GM19328 (cell line): ENCODE measurements around the gene PISD.

Experiments
- ATAC-seq: cut with Tn5 transposase; IDR thresholded peaks from one replicate; pipeline ENCODE4 v1.9.1; 2021; ENCODE audit warnings: mild to moderate bottlenecking, moderate library complexity; ENCODE audit not compliant: unreplicated experiment

Gene PISD

DNA sequence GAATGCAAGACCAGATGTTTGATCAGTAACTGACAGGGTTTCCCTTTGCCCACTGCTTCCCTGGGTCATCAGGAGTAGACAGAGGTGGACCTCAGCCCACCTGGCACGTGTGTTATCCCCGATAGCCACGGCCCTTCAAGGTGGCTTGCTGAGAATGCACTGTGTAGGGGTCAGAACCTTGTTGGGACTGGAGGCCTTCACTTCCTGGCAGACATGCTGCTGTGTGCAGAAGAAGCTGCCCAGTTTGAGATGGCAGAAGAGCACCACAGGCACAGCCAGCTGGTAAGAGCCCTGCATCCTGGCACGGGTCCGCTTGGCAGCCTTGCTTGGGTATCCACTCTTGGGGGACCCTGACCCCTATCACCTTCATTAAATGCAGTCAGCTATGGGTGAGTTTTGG lies 83.8 kb downstream of the PISD start:
- no peak for ATAC-seq

DNA sequence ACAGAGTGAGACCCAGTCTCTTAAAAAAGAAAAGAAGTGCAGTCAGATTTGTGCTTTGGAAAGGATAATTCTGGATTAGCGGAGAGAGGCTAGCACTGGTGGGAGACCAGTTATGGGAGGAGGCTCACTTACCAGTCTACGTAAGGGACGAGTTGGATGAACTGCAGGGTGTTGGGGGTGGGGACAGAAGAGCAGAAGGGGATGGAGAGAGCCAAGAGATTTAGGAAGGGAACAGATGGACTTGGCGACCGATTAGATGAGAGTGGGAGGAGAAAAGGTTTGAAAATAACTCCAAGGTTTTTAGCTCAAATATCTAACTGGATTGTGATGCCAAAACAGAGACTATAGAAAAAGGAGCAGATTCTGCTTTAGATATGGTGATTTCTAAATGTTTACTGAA lies 84.3 kb downstream of the PISD start:
- ATAC-seq: no peak

DNA sequence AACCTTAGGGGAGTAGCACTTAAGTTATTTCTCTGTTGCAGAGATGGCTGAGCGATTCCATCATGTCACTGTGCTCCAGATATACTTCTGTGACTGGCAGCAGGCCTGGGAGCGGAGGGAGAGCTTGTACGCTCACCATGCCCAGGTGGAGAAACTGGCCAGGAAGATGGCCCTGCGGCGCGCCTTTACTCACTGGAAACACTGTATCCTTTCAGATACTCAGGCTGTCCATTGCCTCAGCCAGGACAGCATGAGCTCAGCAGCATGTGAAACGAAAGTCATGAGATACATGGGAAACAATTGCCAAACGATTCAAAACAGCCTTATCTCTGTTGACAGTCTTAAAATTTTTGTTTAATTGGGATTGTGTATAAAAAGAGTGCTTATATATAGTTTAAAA lies 86.8 kb downstream of the PISD start:
- ATAC-seq: no peak

DNA sequence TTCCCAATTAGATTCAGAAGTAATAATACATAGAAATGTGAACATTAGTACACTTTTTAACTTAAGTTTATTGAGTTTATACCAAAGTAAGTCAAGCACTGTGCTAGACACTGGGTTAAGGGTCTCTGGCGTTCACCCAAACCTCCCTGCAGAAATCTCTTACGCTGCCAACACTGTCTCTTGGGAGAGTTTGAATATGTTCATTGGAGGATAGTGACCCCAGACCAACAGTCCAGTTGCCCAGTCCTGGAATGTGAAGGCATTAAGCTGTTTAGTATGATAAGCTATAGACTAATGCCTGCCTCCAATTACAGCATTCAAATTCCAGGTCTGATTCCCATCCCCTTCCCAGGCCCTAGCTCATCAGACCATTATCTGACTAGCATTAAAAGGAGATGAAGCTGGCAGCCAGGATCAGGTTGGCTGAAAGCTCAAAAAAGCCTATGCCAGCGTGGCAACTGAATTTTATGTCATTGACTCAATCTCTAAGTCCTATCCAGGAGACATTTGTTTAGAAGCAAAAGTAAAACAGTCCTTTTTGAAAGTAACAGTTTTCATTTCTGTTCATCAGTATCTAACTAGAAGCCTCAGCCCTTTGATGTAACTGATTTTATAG lies 87.9 kb downstream of the PISD start:
- ATAC-seq: no peak

DNA sequence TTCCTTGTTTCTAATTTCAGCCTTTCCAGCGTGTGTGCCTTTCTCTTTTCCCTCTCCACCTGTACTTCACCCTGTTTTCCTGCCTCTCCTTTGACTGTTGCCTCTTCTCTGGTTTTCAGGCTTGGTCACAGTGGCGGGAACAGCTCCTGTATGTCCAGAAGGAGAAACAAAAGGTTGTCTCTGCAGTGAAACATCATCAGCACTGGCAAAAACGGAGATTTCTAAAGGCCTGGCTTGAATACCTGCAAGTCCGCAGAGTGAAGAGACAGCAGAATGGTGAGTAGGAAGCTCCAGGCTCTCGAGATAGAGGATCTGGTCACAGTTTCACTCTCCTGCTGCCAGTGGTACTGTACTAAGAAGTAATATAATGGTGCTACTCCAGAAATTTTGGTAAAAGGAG lies 89.1 kb downstream of the PISD start:
- no peak for ATAC-seq

DNA sequence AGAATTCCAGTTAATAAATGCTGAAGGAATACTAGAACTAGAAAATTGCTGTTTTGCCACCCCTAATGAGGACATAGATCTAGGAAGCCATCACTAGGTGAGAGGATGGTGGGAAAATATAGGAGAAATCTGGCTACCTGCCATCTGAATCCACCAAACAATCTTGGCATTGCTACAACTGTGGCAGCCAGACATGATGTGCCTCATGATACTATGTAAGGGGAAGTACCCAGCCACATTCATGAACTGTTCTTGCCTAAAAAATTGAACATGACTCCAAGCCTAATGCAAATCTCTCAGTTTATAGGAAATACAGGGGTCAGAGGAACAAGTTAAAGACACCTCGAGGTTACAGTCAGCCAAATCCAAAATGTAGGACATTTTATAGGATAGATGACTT lies 92.9 kb downstream of the PISD start:
- ATAC-seq: no peak
